Thyroid gland (tissue), 4 donors: ENCODE measurements around the gene ADM2. TPM values are rescaled to one million over a fixed set of nuclear protein-coding genes. Genes with fewer than 3 reads are reported as not detected.

Experiments
- DNase-seq, 2 donors: peaks; one replicate each; pipeline ENCODE4 v3.0.0-alpha.2; 2019
- H3K27ac ChIP-seq, 3 donors: fragments of 200-600 bp; sonication (generic); 1 replicate in 2 of 3; 2 replicates in 1 of 3; pipeline ENCODE4 v1.5.1; 2016 to 2019; ENCODE audit warnings: mild to moderate bottlenecking in 1 of 3, moderate library complexity in 1 of 3
- H3K27me3 ChIP-seq: fragments of 200-600 bp; sonication (generic); one replicate; pipeline ENCODE4 v1.5.1; 2019
- H3K36me3 ChIP-seq, 2 donors: fragments of 200-600 bp; sonication (generic); one replicate each; pipeline ENCODE4 v1.5.1; 2016 to 2019
- H3K4me1 ChIP-seq, 2 donors: fragments of 200-600 bp; sonication (generic); one replicate each; pipeline ENCODE4 v1.5.1; 2017 to 2019
- H3K4me3 ChIP-seq, 3 donors: fragments of 200-600 bp; sonication (generic); replicated peaks in 1 of 3; 1 replicate in 2 of 3; 2 replicates in 1 of 3; pipeline ENCODE4 v1.5.1; 2016; ENCODE audit warnings: mild to moderate bottlenecking in 1 of 3
- H3K9me3 ChIP-seq: fragments of 200-600 bp; sonication (generic); one replicate; pipeline ENCODE4 v1.5.1; 2017
- POLR2A ChIP-seq, 2 donors: fragments of 450-650 bp; IDR thresholded peaks; one replicate each; pipeline ENCODE4 v1.6.1; 2017; ENCODE audit warnings: antibody characterized with exemption in 2 of 2, mild to moderate bottlenecking in 2 of 2, moderate library complexity in 1 of 2
- WGBS, 2 donors: methylation state at CpG; one replicate each; pipeline ENCODE4 v1.1.5; 2017; 5-methylcytosine and 5-hydroxymethylcytosine counted together
- intact Hi-C: fragments of 100-400 bp; cut with DNase I; formaldehyde crosslinking; loops from one replicate; pipeline ENCODE4 v1.15.1; 2023
- total RNA-seq, 4 donors: library from RNA; depleted of rRNA; stranded (reverse); fragments of >200 nt; gene quantifications; one replicate each; pipeline ENCODE4 v1.2.3, GENCODE V29; 2016
- TF ChIP-seq, protein P1 (sequence below), 6 experiments: fragments of 200-600 bp in 3 of 6; fragments of 450-650 bp in 3 of 6; sonication (generic) in 3 of 6; IDR thresholded peaks; one replicate each; pipeline ENCODE4 v1.5.1; 2016 to 2019; ENCODE audit warnings: antibody characterized with exemption in 6 of 6, mild to moderate bottlenecking in 2 of 6, inconsistent platforms in 1 of 6, moderate library complexity in 1 of 6

The ADM2 gene
- total RNA-seq, 4 donors from 2014 or later, result 5.2 to 23.5 (median 6.6) TPM

DNA sequence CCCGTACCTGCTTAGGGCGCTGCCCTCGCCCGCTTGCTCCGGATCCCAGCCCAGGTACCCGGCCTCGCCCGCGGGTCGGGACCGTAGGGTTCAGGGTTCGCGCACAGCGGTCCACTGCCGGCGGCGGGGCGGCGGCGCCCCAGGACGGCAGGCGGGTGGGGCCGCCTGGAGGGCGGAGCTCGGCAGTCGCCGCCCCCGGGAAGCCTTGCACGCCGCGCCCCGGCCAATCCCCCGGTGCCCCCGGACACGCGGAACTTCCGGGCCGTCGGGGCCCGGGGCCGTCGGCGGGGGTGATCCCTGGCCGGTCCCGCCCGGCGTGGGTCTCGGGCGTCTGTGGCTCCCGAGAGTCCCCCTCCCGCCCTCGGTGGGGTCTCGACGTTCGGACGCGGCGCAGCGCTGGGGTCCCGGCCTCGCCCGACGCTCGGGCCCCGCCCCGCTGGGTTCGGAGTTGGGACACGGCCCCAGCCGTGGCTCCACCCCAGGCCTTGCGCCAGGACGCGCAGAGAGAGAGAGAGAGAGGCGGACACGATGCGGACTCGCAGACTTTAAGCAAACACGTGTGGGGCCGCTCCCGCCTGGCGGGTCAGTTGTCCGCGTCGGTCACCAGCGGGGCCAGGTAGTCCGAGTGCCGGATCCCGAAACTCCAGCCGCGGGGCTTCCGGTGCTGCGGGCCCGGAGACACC, 48.7 kb downstream of the ADM2 start, which contains the start of gene TYMP:
Gene TYMP, minus strand, starts transcription at position 116 of the 683 bp plus-strand sequence. CDS start 303 bp downstream, outside the sequence.
- Histone ChIP-seq H3K4me1 (peaks cover 33 to 49% of the 10 kb centered on the region in 2 donors), H3K27me3 (no peaks in the 10 kb centered on the region)

DNA sequence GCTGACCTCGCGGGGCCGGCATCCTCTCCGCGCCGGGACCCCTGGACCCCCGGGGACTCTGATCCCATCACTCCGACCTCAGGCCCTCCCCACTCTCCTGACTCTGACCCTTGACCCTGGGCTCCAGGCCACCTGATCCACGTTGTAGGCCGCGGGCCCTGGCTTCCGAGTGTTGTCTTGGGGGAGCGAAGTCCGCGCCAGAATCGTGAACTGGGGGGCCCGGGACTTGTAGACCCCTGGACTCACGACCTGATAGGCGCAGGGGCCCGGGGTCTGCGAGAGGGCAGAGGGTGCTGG, 49.2 kb downstream of the ADM2 start:
- intact Hi-C loops, result no loop called here
- Histone ChIP-seq H3K9me3 (no peaks in the 10 kb centered on the region), H3K27ac (peak overlapping the region; percentile 81 to 99 (median 85)), H3K4me3 (peak overlapping the region; percentile 1 to 81 (median 2)), H3K36me3 (no peaks in the 10 kb centered on the region), H3K27me3 (no peaks in the 10 kb centered on the region), H3K4me1 (peaks cover 32 to 50% of the 10 kb centered on the region in 2 donors)
- DNase-seq, result no peak
- TF ChIP-seq POLR2A (IDR thresholded peaks at IDR 0.05), result no peak
- TF ChIP-seq, protein P1, sequence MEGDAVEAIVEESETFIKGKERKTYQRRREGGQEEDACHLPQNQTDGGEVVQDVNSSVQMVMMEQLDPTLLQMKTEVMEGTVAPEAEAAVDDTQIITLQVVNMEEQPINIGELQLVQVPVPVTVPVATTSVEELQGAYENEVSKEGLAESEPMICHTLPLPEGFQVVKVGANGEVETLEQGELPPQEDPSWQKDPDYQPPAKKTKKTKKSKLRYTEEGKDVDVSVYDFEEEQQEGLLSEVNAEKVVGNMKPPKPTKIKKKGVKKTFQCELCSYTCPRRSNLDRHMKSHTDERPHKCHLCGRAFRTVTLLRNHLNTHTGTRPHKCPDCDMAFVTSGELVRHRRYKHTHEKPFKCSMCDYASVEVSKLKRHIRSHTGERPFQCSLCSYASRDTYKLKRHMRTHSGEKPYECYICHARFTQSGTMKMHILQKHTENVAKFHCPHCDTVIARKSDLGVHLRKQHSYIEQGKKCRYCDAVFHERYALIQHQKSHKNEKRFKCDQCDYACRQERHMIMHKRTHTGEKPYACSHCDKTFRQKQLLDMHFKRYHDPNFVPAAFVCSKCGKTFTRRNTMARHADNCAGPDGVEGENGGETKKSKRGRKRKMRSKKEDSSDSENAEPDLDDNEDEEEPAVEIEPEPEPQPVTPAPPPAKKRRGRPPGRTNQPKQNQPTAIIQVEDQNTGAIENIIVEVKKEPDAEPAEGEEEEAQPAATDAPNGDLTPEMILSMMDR (IDR thresholded peaks at IDR 0.05), result no peak
- 3% methylated on average over 5 of the region's 21 CpGs; no CpG with 5 or more reads in 1 of the 2 donors for WGBS, 2 donors

More for the DNA sequence above, 48.7 kb downstream of the ADM2 start, which contains the start of gene TYMP:
- TF ChIP-seq, protein P1 (IDR thresholded peaks at IDR 0.05), result no peak
- peak; percentile 23 to 71 for TF ChIP-seq POLR2A (IDR thresholded peaks at IDR 0.05)
- Histone ChIP-seq H3K36me3 (no peaks in the 10 kb centered on the region), H3K27ac (peak within 1 kb of the TSS; percentile 81 to 99 (median 85)), H3K4me3 (peak within 1 kb of the TSS; percentile 2 to 81 (median 28)), H3K9me3 (no peaks in the 10 kb centered on the region)
- intact Hi-C loops, result no loop called here
- DNase-seq, result peak; percentile 78 to 83
- 0% methylated on average over 21 of the region's 92 CpGs; no CpG with 5 or more reads in 1 of the 2 donors for WGBS, 2 donors

DNA sequence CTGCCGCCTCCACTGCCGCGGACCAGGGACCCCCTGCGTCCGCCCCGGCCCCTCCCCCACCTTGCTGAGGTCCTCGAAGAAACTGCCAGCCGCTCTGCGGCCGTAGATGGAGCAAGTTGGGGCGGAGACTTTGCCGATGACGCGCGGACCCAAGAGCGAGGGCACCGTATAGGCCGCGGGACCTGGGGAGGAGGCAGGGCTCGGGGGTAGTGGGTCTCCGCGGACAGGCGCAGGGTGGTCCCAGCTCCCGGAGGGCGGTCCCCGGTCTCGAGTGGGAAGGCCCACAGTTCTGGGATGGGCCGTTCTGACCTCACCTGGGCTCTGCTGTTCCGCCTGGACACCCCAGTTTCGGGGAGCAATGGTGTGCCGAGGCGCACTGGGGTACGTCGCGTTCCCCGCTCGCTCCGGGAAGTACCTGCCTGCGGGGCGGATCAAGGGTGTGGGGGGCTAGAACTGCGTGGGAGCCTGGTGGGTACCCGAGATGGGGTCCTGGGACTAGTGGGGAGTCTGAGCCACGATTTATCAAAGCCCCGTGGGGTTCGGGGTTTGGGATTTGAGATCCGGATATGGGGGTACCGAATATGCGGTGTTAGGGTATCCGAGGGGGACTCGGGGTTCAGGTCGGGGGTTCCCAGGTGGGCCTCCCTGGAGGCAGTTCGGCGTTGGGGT, 49.7 kb downstream of the ADM2 start:
- 5 to 8% methylated on average over 6 to 11 of the region's 53 CpGs for WGBS, 2 donors
- Histone ChIP-seq H3K4me1 (peaks cover 32 to 50% of the 10 kb centered on the region in 2 donors), H3K4me3 (peak overlapping the region; percentile 1 to 81 (median 33)), H3K9me3 (no peaks in the 10 kb centered on the region), H3K27ac (peak overlapping the region; percentile 81 to 99 (median 85)), H3K27me3 (no peaks in the 10 kb centered on the region), H3K36me3 (no peaks in the 10 kb centered on the region)
- TF ChIP-seq POLR2A (IDR thresholded peaks at IDR 0.05), result peak; percentile 54 to 71
- TF ChIP-seq, protein P1 (IDR thresholded peaks at IDR 0.05), result no peak
- intact Hi-C loops, result no loop called here
- DNase-seq, result peak; percentile 80 to 83

DNA sequence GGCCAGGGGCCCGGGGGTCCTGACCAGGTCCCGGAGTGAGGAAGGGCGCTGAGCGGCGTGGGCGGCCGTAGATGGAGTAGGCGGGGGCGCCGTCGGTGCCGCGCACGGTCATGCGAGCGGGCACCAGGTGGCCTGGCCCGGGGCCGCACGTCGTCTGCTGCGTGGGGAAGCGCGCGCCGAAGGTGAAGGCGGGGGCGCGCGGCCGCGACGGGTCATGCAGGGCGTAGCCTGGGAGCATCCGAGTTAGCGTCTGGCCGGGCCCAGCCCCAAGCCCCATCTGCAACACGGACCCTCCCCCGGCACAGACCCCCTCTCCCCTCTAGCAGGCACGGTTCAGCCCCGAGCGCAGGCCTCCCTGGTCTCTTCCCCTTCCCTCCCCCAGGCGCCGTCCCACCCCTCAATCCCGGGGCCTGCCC, 50.2 kb downstream of the ADM2 start:
- TF ChIP-seq POLR2A (IDR thresholded peaks at IDR 0.05), result no peak
- TF ChIP-seq, protein P1 (IDR thresholded peaks at IDR 0.05), result no peak
- WGBS, 2 donors, result 5% methylated on average over 10 of the region's 44 CpGs; no CpG with 5 or more reads in 1 of the 2 donors
- DNase-seq, result peak; percentile 46 to 50
- intact Hi-C loops, result no loop called here
- H3K4me3 ChIP-seq, result peak overlapping the region; percentile 33 to 81 (median 46)
- no peaks in the 10 kb centered on the region for H3K9me3 ChIP-seq
- peaks cover 29 to 45% of the 10 kb centered on the region in 2 donors for H3K4me1 ChIP-seq
- H3K27me3 ChIP-seq, result no peaks in the 10 kb centered on the region
- no peaks in the 10 kb centered on the region for H3K36me3 ChIP-seq
- H3K27ac ChIP-seq, result peak overlapping the region; percentile 81 to 99 (median 85)
